GM12878 (cell line): ENCODE measurements around the gene PAPSS2. TPM values are rescaled to one million over a fixed set of nuclear protein-coding genes. Genes with fewer than 3 reads are reported as not detected.

Experiments
- ATAC-seq: fragments of 200-7000 bp; cut with Tn5 transposase; 3 replicates; pipeline ENCODE4 v1.9.1; 2020; ENCODE audit warnings: mild to moderate bottlenecking, moderate library complexity
- BruUV-seq: library from RNA; stranded (reverse); fragments of 400-500 nt; replicated peaks from 2 replicates; lab custom pipeline; 2021; lab: Mats Ljungman, UMichigan
- CTCF ChIA-PET: fragments of 300-600 bp; sonication (Branson Sonifier 250); formaldehyde crosslinking; extraction: SDS; loops from one replicate; lab custom pipeline; 2021; ENCODE audit warnings: inconsistent platforms; lab: Yijun Ruan, JAX
- POLR2A ChIA-PET: fragments of 350-600 bp; formaldehyde crosslinking; extraction: SDS; loops from one replicate; lab custom pipeline; 2021; ENCODE audit warnings: inconsistent platforms; lab: Charles Lee
- RAD21 ChIA-PET: fragments of 300-600 bp; sonication (Branson Sonifier 250); formaldehyde crosslinking; loops from one replicate; lab custom pipeline; 2023; ENCODE audit warnings: antibody characterized with exemption; ENCODE audit not compliant: unreplicated experiment; lab: Charles Lee
- SMC1A ChIA-PET: fragments of 300-600 bp; sonication (Branson Sonifier 250); formaldehyde crosslinking; loops from one replicate; lab custom pipeline; 2023; ENCODE audit not compliant: unreplicated experiment, uncharacterized antibody; lab: Charles Lee
- DNase-seq: peaks from one replicate; pipeline ENCODE4 v3.0.0-alpha.2; 2011; ENCODE audit warnings: low read depth, low spot score
- FAIRE-seq: peaks from 3 replicates; lab custom pipeline; 2011; peaks lifted over from hg19 to GRCh38; lab: Jason Lieb, UNC
- H2AFZ ChIP-seq: 2 replicates; pipeline ENCODE4 v1.6.0; 2011; ENCODE audit warnings: low read depth, low read length, control low read depth; ENCODE audit not compliant: control insufficient read depth
- H3K27ac ChIP-seq: 2 replicates; pipeline ENCODE4 v1.5.1; 2011; ENCODE audit warnings: control low read depth; ENCODE audit not compliant: control insufficient read depth, insufficient read depth
- H3K27me3 ChIP-seq, 2 experiments: replicated peaks in 1 of 2; 2 replicates each; pipeline versions ENCODE4 v1.6.0 to v1.6.1; 2011; ENCODE audit warnings: low read length in 1 of 2; ENCODE audit not compliant: control insufficient read depth in 2 of 2, insufficient read depth in 2 of 2
- H3K36me3 ChIP-seq, 2 experiments: 2 replicates each; pipeline ENCODE4 v1.5.1; 2011; ENCODE audit warnings: low read length in 1 of 2; ENCODE audit not compliant: control insufficient read depth in 2 of 2, insufficient read depth in 2 of 2
- H3K4me1 ChIP-seq: 2 replicates; pipeline ENCODE4 v1.6.1; 2011; ENCODE audit warnings: mild to moderate bottlenecking, low read length, moderate library complexity, mixed read lengths; ENCODE audit not compliant: control insufficient read depth, insufficient read depth
- H3K4me2 ChIP-seq: 2 replicates; pipeline ENCODE4 v1.6.0; 2011; ENCODE audit warnings: control low read depth; ENCODE audit not compliant: control insufficient read depth, insufficient read depth
- H3K4me3 ChIP-seq: fragments of 200-600 bp; sonication (generic); 2 replicates; pipeline ENCODE4 v1.5.1; 2016
- H3K79me2 ChIP-seq: 2 replicates; pipeline ENCODE4 v1.6.0; 2011; ENCODE audit warnings: low read length; ENCODE audit not compliant: control insufficient read depth, insufficient read depth
- H3K9ac ChIP-seq: 2 replicates; pipeline ENCODE4 v1.8.0; 2011; ENCODE audit warnings: low read length, control low read depth, mixed read lengths; ENCODE audit not compliant: control insufficient read depth, insufficient read depth
- H3K9me3 ChIP-seq: replicated peaks from 3 replicates; pipeline ENCODE4 v1.5.1; 2011; ENCODE audit warnings: mild to moderate bottlenecking, low read length; ENCODE audit not compliant: control insufficient read depth, insufficient read depth
- H4K20me1 ChIP-seq: 2 replicates; pipeline ENCODE4 v1.6.0; 2011; ENCODE audit not compliant: control insufficient read depth, insufficient read depth
- BHLHE40 ChIP-seq, 2 experiments: fragments of 450-650 bp in 1 of 2; IDR thresholded peaks; 2 replicates each; pipeline ENCODE4 v1.6.1; 2011 to 2017; ENCODE audit warnings: low read depth in 2 of 2, borderline replicate concordance in 1 of 2, improper control_type of control experiment in 1 of 2, low read length in 1 of 2, mild to moderate bottlenecking in 1 of 2
- EED ChIP-seq: sonication (generic); IDR thresholded peaks from 2 replicates; pipeline ENCODE4 v1.6.1; 2016; ENCODE audit warnings: antibody characterized with exemption, low read depth
- ETV6 ChIP-seq, 2 experiments: fragments of 450-650 bp in 1 of 2; IDR thresholded peaks in 1 of 2; conservative IDR thresholded peaks in 1 of 2; 2 replicates each; pipeline ENCODE4 v1.6.1; 2014; ENCODE audit warnings: antibody characterized with exemption in 1 of 2, borderline replicate concordance in 1 of 2, low read depth in 1 of 2, mild to moderate bottlenecking in 1 of 2, moderate library complexity in 1 of 2
- FOXM1 ChIP-seq: IDR thresholded peaks from 2 replicates; pipeline ENCODE4 v1.6.1; 2012; ENCODE audit warnings: low read depth, mild to moderate bottlenecking, inconsistent platforms, low read length, moderate library complexity
- HDAC2 ChIP-seq: fragments of 200-600 bp; sonication (generic); IDR thresholded peaks from 2 replicates; pipeline ENCODE4 v1.6.1; 2017
- HSF1 ChIP-seq: fragments of 150-350 bp; IDR thresholded peaks from 2 replicates; pipeline ENCODE4 v1.6.1; 2014; ENCODE audit warnings: mild to moderate bottlenecking, low read depth, low read length
- IRF5 ChIP-seq: fragments of 450-650 bp; IDR thresholded peaks from 2 replicates; pipeline ENCODE4 v1.6.1; 2017; ENCODE audit warnings: borderline replicate concordance
- NR2C2 ChIP-seq: IDR thresholded peaks from 2 replicates; pipeline ENCODE4 v1.6.1; 2011; ENCODE audit warnings: borderline replicate concordance, low read depth; ENCODE audit not compliant: control insufficient read depth, insufficient read length
- POU2F2 ChIP-seq: IDR thresholded peaks from 3 replicates; pipeline ENCODE4 v1.6.1; 2011; ENCODE audit warnings: low read depth, mild to moderate bottlenecking, low read length, borderline replicate concordance
- RELA ChIP-seq: fragments of 450-650 bp; IDR thresholded peaks from 2 replicates; pipeline ENCODE4 v1.8.0; 2014; ENCODE audit warnings: borderline replicate concordance; ENCODE audit not compliant: partially characterized antibody
- SMARCA5 ChIP-seq: fragments of 450-650 bp; IDR thresholded peaks from 2 replicates; pipeline ENCODE4 v1.6.1; 2017; ENCODE audit warnings: mild to moderate bottlenecking
- SP1 ChIP-seq: IDR thresholded peaks from one replicate; pipeline ENCODE4 v1.6.1; 2011; ENCODE audit warnings: low read depth, low read length
- SPI1 ChIP-seq: IDR thresholded peaks from 2 replicates; pipeline ENCODE4 v1.6.1; 2011; ENCODE audit warnings: low read depth, mild to moderate bottlenecking, low read length, moderate library complexity, borderline replicate concordance; ENCODE audit not compliant: insufficient read depth
- SREBF1 ChIP-seq: IDR thresholded peaks from 2 replicates; pipeline ENCODE4 v1.6.1; 2012; ENCODE audit warnings: mild to moderate bottlenecking, low read length
- TCF12 ChIP-seq: IDR thresholded peaks from 2 replicates; pipeline ENCODE4 v1.6.1; 2011; ENCODE audit warnings: low read depth, mild to moderate bottlenecking, low read length
- ZBED1 ChIP-seq: IDR thresholded peaks from 2 replicates; pipeline ENCODE4 v1.6.1; 2016; ENCODE audit warnings: borderline replicate concordance
- ZSCAN29 ChIP-seq: fragments of 450-650 bp; IDR thresholded peaks from 2 replicates; pipeline ENCODE4 v1.6.1; 2017; ENCODE audit warnings: mild to moderate bottlenecking, moderate library complexity
- WGBS: methylation state at CpG from one replicate; pipeline ENCODE4 v1.1.6; 2016; ENCODE audit warnings: low lambda C conversion rate; ENCODE audit not compliant: insufficient replicate concordance, insufficient coverage; ENCODE audit errors: missing lambda C conversion rate; 5-methylcytosine and 5-hydroxymethylcytosine counted together
- in situ Hi-C: fragments of 300-500 bp; cut with MboI; formaldehyde crosslinking; loops from 9 replicates; pipeline ENCODE4 v1.14.3; 2018; ENCODE audit warnings: mixed read lengths
- intact Hi-C: fragments of 100-400 bp; cut with micrococcal nuclease; formaldehyde crosslinking; loops from one replicate; pipeline ENCODE4 v1.14.2; 2022; ENCODE audit not compliant: unreplicated experiment
- polyA plus RNA-seq, 11 experiments: library from polyadenylated mRNA; depleted of rRNA in 4 of 11; unstranded in 6 of 11; stranded (reverse) in 5 of 11; fragments of >200 nt; fragmentation: Nextera tagmentation in 4 of 11; fragmentation: Illumina TruSeq in 1 of 11; extraction: Ambion mirVana in 4 of 11; extraction: Trizol in 1 of 11; gene quantifications; 1 replicate in 1 of 11; 2 replicates in 10 of 11; pipeline versions ENCODE4 v1.2.1 to v1.2.3, GENCODE V29; 2011 to 2016; ENCODE audit warnings: inconsistent platforms in 2 of 11, missing spikeins in 2 of 11, low read depth in 1 of 11
- total RNA-seq, 4 experiments: library from RNA; depleted of rRNA in 3 of 4; stranded (reverse); fragments of >200 nt in 3 of 4; fragmentation: Illumina TruSeq in 1 of 4; extraction: Trizol in 1 of 4; gene quantifications; 2 replicates each; pipeline versions ENCODE4 v1.2.1 to v1.2.3, GENCODE V29; 2013 to 2021

PAPSS2 gene
- total and polyA plus RNA-seq, 10 of the 15 experiments (the other 5 are each of a cell fraction or from before 2014, with no cell fraction given) = 0.15 to 2.1 (median 0.37) TPM

GRCh38 chr10:87752566-87752965 is 92.9 kb downstream of the PAPSS2 start:
- Histone ChIP-seq H3K27ac (no peak overlapping the region), H3K4me3 (no peak overlapping the region), H3K4me1 (peaks cover 9% of the 10 kb centered on the region; the same call in 1 of the 2 replicates), H3K9ac (no peak overlapping the region), H3K27me3 (no peaks in the 10 kb centered on the region), H2AFZ (no peak overlapping the region), H4K20me1 (no peaks in the 10 kb centered on the region), H3K36me3 (peaks cover 2 to 19% of the 10 kb centered on the region in 2 experiments; a peak in 3 of 4 replicates), H3K9me3 (no peaks in the 10 kb centered on the region), H3K79me2 (no peaks in the 10 kb centered on the region), H3K4me2 (no peak overlapping the region)
- FAIRE-seq (no peak), DNase-seq (no peak), ATAC-seq (no peak)
- in situ Hi-C loops (no loop called here), intact Hi-C loops (no loop called here)
- CTCF ChIA-PET = no interaction called here
- no TSS peak for BruUV-seq
- RAD21 ChIA-PET = no interaction called here
- POLR2A ChIA-PET = no interaction called here
- SMC1A ChIA-PET = no interaction called here
- TF ChIP-seq IRF5 (no peak), SPI1 (no peak), FOXM1 (no peak), HDAC2 (no peak), HSF1 (no peak), ETV6 (conservative IDR thresholded peaks at IDR 0.05 in 1 of 2, IDR thresholded peaks at IDR 0.05 in 1 of 2; ENCODE audit: borderline replicate concordance in 1 of 2, low read depth in 1 of 2) (no peak), POU2F2 (no peak), ZSCAN29 (no peak), TCF12 (no peak), ZBED1 (no peak), SMARCA5 (no peak), NR2C2 (no peak), BHLHE40 (IDR thresholded peaks at IDR 0.05; ENCODE audit: borderline replicate concordance in 1 of 2, low read depth in 2 of 2, low read length in 1 of 2) (no peak), SREBF1 (no peak), SP1 (no peak), RELA (no peak), EED (no peak)
- WGBS = 93% methylated on average over 2 of the region's 2 CpGs
